B cell (primary cell): ENCODE data around the gene PSME3IP1. TPM values are rescaled to one million over a fixed set of nuclear protein-coding genes. Genes with fewer than 3 reads are reported as not detected.

Experiments
- ATAC-seq: fragments of 200-7000 bp; cut with Tn5 transposase; one replicate; pipeline ENCODE4 v1.10.0; 2021; ENCODE audit warnings: low read depth, mild to moderate bottlenecking, moderate number of reproducible peaks, moderate library complexity
- CTCF ChIA-PET: fragments of 350-600 bp; sonication (Branson Sonifier 250); formaldehyde crosslinking; loops from one replicate; lab custom pipeline; 2021; ENCODE audit warnings: antibody characterized with exemption, inconsistent platforms; lab: Charles Lee
- POLR2A ChIA-PET: fragments of 350-600 bp; sonication (Branson Sonifier 250); formaldehyde crosslinking; loops from one replicate; lab custom pipeline; 2021; ENCODE audit warnings: antibody characterized with exemption; lab: Charles Lee
- DNase-seq: peaks from one replicate; pipeline ENCODE4 v3.0.0; 2013
- H2AFZ ChIP-seq: 2 replicates; pipeline ENCODE4 v1.6.1; 2012; ENCODE audit warnings: mild to moderate bottlenecking, low read depth, low read length; ENCODE audit not compliant: insufficient read depth, poor library complexity, severe bottlenecking
- H3K27ac ChIP-seq, 2 donors: 1 replicate in 1 of 2; 2 replicates in 1 of 2; pipeline ENCODE4 v1.5.1; 2012 to 2013; ENCODE audit warnings: low read length in 2 of 2, mild to moderate bottlenecking in 2 of 2, moderate library complexity in 1 of 2
- H3K27me3 ChIP-seq, 4 experiments: fragments of 200-600 bp in 1 of 4; sonication (generic) in 1 of 4; replicated peaks in 1 of 4; 1 replicate in 2 of 4; 2 replicates in 2 of 4; pipeline versions ENCODE4 v1.6.1 to v1.7.0; 2013 to 2016; ENCODE audit warnings: low read length in 3 of 4, mild to moderate bottlenecking in 2 of 4, mixed read lengths in 1 of 4, moderate library complexity in 1 of 4; ENCODE audit not compliant: insufficient read depth in 4 of 4, control insufficient read depth in 3 of 4; ENCODE audit errors: control extremely low read depth in 1 of 4
- H3K36me3 ChIP-seq, 2 experiments: replicated peaks in 1 of 2; 1 replicate in 1 of 2; 2 replicates in 1 of 2; pipeline versions ENCODE4 v1.6.1 to v1.7.1; 2013; ENCODE audit warnings: low read length in 1 of 2; ENCODE audit not compliant: insufficient read depth in 2 of 2, control insufficient read depth in 1 of 2; ENCODE audit errors: control extremely low read depth in 1 of 2, extremely low read depth in 1 of 2
- H3K4me1 ChIP-seq, 2 donors: fragments of 200-600 bp in 1 of 2; sonication (generic) in 1 of 2; 1 replicate in 1 of 2; 2 replicates in 1 of 2; pipeline versions ENCODE4 v1.5.1 to v1.6.1; 2013 to 2017; ENCODE audit warnings: low read length in 2 of 2; ENCODE audit not compliant: control insufficient read depth in 2 of 2, insufficient read depth in 2 of 2
- H3K4me2 ChIP-seq: replicated peaks from 2 replicates; pipeline ENCODE3; 2012; ENCODE audit warnings: mild to moderate bottlenecking, low read depth, low read length; ENCODE audit not compliant: poor library complexity, severe bottlenecking
- H3K4me3 ChIP-seq, 5 experiments: fragments of 200-600 bp in 1 of 5; sonication (generic) in 1 of 5; 1 replicate in 3 of 5; 2 replicates in 2 of 5; pipeline versions ENCODE4 v1.5.1 to v1.7.0; 2011 to 2016; ENCODE audit warnings: low read length in 4 of 5, mild to moderate bottlenecking in 4 of 5, low read depth in 2 of 5, control low read depth in 1 of 5, moderate library complexity in 1 of 5; ENCODE audit not compliant: insufficient read depth in 1 of 5; ENCODE audit errors: control extremely low read depth in 1 of 5, extremely low read depth in 1 of 5
- H3K79me2 ChIP-seq: fragments of 200-600 bp; sonication (generic); one replicate; pipeline ENCODE4 v1.6.0; 2016; ENCODE audit warnings: low read length; ENCODE audit not compliant: control insufficient read depth, insufficient read depth
- H3K9ac ChIP-seq: fragments of 200-600 bp; sonication (generic); 2 replicates; pipeline ENCODE4 v1.6.1; 2017; ENCODE audit warnings: mild to moderate bottlenecking, low read length, moderate library complexity
- H3K9me3 ChIP-seq, 3 donors: one replicate each; pipeline versions ENCODE4 v1.6.1 to v1.7.1; 2013; ENCODE audit warnings: low read length in 2 of 3; ENCODE audit not compliant: control insufficient read depth in 2 of 3, insufficient read depth in 1 of 3; ENCODE audit errors: control extremely low read depth in 1 of 3
- H4K20me1 ChIP-seq: 2 replicates; pipeline ENCODE4 v1.6.0; 2012; ENCODE audit warnings: mild to moderate bottlenecking, low read length; ENCODE audit not compliant: insufficient read depth, control insufficient read depth, poor library complexity, severe bottlenecking
- H3K27ac Mint-ChIP-seq: one replicate; pipeline ENCODE4 v1.8.0; 2021; ENCODE audit warnings: mixed read lengths
- H3K27me3 Mint-ChIP-seq: one replicate; pipeline ENCODE4 v1.8.0; 2021; ENCODE audit warnings: mixed read lengths
- H3K4me1 Mint-ChIP-seq: one replicate; pipeline ENCODE4 v1.8.0; 2021; ENCODE audit warnings: mixed read lengths
- H3K4me3 Mint-ChIP-seq: one replicate; pipeline ENCODE4 v1.8.0; 2021; ENCODE audit warnings: mixed read lengths
- H3K9me3 Mint-ChIP-seq: one replicate; pipeline ENCODE4 v1.8.0; 2022; ENCODE audit warnings: mixed read lengths; ENCODE audit not compliant: insufficient read depth
- EZH2 ChIP-seq: IDR thresholded peaks from 2 replicates; pipeline ENCODE4 v1.6.1; 2012; ENCODE audit warnings: borderline replicate concordance, low read depth, mild to moderate bottlenecking, moderate library complexity, low read length; ENCODE audit not compliant: insufficient read depth, poor library complexity, severe bottlenecking
- WGBS: methylation state at CpG from one replicate; pipeline ENCODE4 v1.1.5; 2013; ENCODE audit warnings: missing lambda C conversion rate; ENCODE audit not compliant: insufficient coverage; 5-methylcytosine and 5-hydroxymethylcytosine counted together
- intact Hi-C: fragments of 100-400 bp; cut with micrococcal nuclease; formaldehyde crosslinking; loops from one replicate; pipeline ENCODE4 v1.10.0; 2022
- polyA plus RNA-seq: library from polyadenylated mRNA; depleted of rRNA; stranded (reverse); fragments of >200 nt; gene quantifications from 2 replicates; pipeline ENCODE4 v1.2.3, GENCODE V29; 2012
- total RNA-seq, 2 donors: library from RNA; stranded (reverse); fragments of 120-200 nt in 1 of 2; gene quantifications; 1 replicate in 1 of 2; 2 replicates in 1 of 2; pipeline versions ENCODE4 v1.2.3 to v1.2.4, GENCODE V29; 2013 to 2022
- TF ChIP-seq, protein P1 (sequence below): fragments of 200-600 bp; IDR thresholded peaks from one replicate; pipeline ENCODE4 v1.8.0; 2022; ENCODE audit warnings: antibody characterized with exemption, mild to moderate bottlenecking

The PSME3IP1 gene
- total and polyA plus RNA-seq, 2 donors (not counting 1 experiment from before 2014, with no cell fraction given): 125 to 166 TPM

DNA sequence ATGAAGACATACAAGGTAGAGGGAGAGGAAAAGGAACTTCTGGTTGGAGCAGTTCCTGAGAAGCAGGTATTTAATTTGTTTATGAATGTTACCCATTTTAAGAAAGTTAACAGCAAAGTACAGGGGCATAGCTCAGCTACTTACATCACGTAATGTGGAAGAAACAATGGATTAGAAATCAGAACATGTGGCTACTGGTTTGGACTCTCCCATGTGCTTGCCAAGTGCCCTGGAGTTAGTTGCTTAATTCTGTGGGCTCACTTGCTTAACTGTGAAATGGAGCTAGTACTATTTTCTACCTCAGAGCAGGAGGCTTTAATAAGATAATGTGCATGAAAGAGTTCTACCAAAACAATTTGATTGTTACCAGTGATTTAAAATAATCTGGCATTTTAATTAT is 27.6 kb upstream of the PSME3IP1 start:
- ChIA-PET POLR2A (no interaction called here), CTCF (no interaction called here)
- Histone ChIP-seq H3K9me3 (peaks cover 9 to 19% (median 12%) of the 10 kb centered on the region in 3 donors), H3K4me2 (no peak overlapping the region), H3K9ac (no peak overlapping the region), H4K20me1 (no peaks in the 10 kb centered on the region), H3K27me3 (no peaks in the 10 kb centered on the region), H3K4me3 (no peak overlapping the region), H3K36me3 (peaks cover 34 to 80% of the 10 kb centered on the region in 2 experiments), H2AFZ (no peak overlapping the region), H3K79me2 (no peaks in the 10 kb centered on the region), H3K27ac (no peak overlapping the region), H3K4me1 (no peaks in the 10 kb centered on the region)
- no peak for DNase-seq
- ATAC-seq: no peak
- Mint-ChIP-seq H3K27ac (no peak overlapping the region), H3K9me3 (peaks cover 15% of the 10 kb centered on the region), H3K27me3 (no peaks in the 10 kb centered on the region), H3K4me3 (no peak overlapping the region), H3K4me1 (no peaks in the 10 kb centered on the region)
- no CpG with 5 or more reads among the region's 1 CpG for WGBS
- intact Hi-C loops: no loop called here
- TF ChIP-seq EZH2: no peak
- TF ChIP-seq, protein P1, sequence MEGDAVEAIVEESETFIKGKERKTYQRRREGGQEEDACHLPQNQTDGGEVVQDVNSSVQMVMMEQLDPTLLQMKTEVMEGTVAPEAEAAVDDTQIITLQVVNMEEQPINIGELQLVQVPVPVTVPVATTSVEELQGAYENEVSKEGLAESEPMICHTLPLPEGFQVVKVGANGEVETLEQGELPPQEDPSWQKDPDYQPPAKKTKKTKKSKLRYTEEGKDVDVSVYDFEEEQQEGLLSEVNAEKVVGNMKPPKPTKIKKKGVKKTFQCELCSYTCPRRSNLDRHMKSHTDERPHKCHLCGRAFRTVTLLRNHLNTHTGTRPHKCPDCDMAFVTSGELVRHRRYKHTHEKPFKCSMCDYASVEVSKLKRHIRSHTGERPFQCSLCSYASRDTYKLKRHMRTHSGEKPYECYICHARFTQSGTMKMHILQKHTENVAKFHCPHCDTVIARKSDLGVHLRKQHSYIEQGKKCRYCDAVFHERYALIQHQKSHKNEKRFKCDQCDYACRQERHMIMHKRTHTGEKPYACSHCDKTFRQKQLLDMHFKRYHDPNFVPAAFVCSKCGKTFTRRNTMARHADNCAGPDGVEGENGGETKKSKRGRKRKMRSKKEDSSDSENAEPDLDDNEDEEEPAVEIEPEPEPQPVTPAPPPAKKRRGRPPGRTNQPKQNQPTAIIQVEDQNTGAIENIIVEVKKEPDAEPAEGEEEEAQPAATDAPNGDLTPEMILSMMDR: no peak

DNA sequence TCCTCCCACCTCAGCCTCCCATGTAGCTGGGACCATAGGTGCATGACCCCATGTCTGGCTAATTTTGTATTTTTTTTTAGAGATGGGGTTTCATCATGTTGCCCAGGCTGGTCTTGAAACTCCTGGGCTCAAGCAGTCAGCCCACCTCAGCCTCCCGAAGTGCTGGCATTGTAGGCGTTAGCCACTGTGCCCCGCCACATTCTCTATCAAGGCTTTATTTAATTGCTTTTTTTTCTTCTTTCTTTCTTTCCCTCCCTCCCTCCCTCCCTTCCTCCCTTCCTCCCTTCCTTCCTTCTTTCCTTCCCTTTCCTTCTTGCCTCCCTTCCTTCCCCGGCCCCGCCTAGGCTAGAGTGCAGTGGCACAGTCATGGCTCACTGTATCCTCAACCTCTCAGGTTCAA is 23.9 kb upstream of the PSME3IP1 start:
- no peak overlapping the region for H3K4me2 ChIP-seq
- no peaks in the 10 kb centered on the region for H3K79me2 ChIP-seq
- 94% methylated on average over 4 of the region's 5 CpGs for WGBS
- no peak overlapping the region for H3K4me3 ChIP-seq
- H3K27ac ChIP-seq: no peak overlapping the region
- ChIA-PET CTCF (no interaction called here), POLR2A (no interaction called here)
- H3K27ac Mint-ChIP-seq: no peak overlapping the region
- DNase-seq (no peak), ATAC-seq (no peak)
- H3K9me3 ChIP-seq: peaks cover 0 to 3% (median 0%) of the 10 kb centered on the region in 3 donors
- H3K9ac ChIP-seq: no peak overlapping the region
- TF ChIP-seq, protein P1: no peak
- no peak for TF ChIP-seq EZH2
- no peak overlapping the region for H3K4me3 Mint-ChIP-seq
- intact Hi-C loops: no loop called here
- peaks cover under 1% of the 10 kb centered on the region for H4K20me1 ChIP-seq
- H2AFZ ChIP-seq: no peak overlapping the region
- no peaks in the 10 kb centered on the region for H3K9me3 Mint-ChIP-seq
- H3K27me3 Mint-ChIP-seq: no peaks in the 10 kb centered on the region
- H3K4me1 Mint-ChIP-seq: no peaks in the 10 kb centered on the region
- H3K4me1 ChIP-seq: no peaks in the 10 kb centered on the region
- no peaks in the 10 kb centered on the region for H3K27me3 ChIP-seq
- peaks cover 15 to 64% of the 10 kb centered on the region in 2 experiments for H3K36me3 ChIP-seq
